GM18499 (cell line): ENCODE measurements around the gene PTPRN2.
"Not testable (repeated sequence)": the region's sequence is repeated elsewhere in the genome, so short reads cannot be mapped to it uniquely, and the experiment has no call there.

ENCODE experiments used
- ATAC-seq: cut with Tn5 transposase; IDR thresholded peaks from one replicate; pipeline ENCODE4 v1.9.1; 2021; ENCODE audit warnings: moderate number of reproducible peaks; ENCODE audit not compliant: insufficient read depth, unreplicated experiment

PTPRN2 gene

DNA sequence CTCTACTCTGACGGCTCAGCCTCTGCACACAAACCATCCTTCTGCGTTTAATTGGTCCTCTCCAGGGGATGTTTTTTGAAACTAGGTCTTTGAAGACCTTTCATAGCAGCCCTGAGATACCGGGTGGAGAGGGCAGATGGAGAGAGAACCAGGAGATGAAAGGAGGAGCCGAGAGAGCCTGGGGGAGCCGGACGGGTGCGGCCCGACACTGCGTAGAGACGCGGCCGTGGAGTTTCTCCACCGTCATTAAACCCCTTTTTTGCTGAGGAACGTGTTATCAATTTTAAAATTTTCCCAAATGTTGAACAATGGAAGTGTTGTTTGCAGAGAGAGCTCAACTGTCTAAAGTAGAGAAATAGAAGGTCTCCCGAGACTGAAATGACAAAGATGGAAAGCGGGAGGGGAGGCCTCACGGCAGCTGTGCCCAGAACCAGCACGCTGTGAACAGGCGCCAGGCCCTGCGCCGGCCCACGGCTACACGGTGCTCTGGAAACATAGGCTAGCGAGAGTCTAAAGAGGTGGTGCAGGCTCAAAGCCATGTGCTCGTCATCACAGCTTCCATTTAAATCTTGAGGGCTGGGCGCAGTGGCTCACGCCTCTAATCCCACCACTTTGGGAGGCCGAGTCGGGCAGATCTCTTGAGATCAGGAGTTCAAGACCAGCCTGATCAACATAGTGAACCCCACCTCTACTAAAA, 307.0 kb downstream of the PTPRN2 start:
- ATAC-seq: no peak

DNA sequence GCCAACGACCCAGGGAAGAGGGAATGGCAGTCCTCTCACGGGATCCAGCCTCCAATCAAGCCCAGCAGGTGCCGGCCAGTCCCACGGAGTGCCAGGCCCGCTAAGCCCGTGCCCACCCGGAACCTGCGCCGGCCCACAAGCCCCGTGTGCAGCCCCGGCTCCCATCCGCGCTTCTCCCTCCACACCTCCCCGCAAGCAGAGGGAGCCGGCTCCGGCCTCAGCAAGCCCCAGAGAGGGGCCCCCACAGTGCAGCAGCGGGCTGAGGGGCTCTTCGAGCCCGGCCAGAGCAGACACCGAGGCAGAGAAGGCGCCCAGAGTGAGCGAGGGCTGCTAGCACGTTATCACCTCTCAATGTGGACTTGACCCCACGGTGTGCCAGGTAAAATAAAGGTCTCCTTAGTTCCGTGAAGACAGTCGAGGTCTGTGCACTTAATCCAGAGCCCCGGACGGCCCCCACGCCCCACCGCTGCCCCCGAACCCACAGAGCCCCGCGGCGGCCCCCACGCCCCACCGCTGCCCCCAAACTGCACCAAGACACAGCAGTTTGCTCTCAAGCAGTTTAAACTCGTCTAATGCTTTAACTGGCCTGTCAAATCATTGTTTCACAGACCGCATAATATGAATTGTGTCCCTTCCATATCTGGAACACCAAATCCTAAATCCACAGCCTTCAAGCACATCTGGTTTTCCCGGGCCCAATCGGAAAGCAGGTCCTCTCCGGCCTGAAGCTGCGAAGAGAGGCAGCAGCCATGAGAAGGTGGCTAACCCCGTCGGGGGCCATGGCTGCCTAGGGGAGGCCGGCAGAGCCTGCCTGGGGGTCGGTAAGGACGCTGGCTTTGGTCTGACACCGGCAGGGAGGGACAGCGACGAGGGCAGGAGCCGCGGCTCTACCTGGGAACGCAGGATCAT, 307.8 kb downstream of the PTPRN2 start:
- no peak for ATAC-seq

DNA sequence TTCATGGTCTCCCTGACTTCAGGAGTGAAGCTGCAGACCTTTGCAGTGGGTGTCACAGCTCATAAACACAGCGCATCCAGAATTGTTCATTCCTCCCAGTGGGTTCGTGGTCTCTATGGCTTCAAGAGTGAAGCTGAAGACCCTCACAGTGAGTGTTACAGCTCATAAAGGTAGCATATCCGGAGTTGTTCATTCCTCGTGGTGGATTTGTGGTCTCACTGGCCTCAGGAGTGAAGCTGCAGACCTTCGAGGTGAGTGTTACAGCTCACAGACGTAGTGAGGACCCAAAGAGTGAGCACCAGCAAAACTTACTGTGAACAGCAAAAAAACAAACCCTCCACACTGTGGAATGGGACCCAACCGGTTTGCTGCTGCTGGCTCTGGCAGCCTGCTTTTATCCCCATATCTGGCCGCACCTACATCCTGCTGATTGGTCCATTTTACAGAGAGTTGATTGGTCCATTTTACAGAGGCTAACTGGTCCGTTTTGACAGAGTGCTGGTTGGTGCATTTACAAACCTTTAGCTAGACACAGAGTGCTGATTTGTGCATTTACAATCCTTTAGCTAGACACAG, 308.8 kb downstream of the PTPRN2 start:
- no peak for ATAC-seq

DNA sequence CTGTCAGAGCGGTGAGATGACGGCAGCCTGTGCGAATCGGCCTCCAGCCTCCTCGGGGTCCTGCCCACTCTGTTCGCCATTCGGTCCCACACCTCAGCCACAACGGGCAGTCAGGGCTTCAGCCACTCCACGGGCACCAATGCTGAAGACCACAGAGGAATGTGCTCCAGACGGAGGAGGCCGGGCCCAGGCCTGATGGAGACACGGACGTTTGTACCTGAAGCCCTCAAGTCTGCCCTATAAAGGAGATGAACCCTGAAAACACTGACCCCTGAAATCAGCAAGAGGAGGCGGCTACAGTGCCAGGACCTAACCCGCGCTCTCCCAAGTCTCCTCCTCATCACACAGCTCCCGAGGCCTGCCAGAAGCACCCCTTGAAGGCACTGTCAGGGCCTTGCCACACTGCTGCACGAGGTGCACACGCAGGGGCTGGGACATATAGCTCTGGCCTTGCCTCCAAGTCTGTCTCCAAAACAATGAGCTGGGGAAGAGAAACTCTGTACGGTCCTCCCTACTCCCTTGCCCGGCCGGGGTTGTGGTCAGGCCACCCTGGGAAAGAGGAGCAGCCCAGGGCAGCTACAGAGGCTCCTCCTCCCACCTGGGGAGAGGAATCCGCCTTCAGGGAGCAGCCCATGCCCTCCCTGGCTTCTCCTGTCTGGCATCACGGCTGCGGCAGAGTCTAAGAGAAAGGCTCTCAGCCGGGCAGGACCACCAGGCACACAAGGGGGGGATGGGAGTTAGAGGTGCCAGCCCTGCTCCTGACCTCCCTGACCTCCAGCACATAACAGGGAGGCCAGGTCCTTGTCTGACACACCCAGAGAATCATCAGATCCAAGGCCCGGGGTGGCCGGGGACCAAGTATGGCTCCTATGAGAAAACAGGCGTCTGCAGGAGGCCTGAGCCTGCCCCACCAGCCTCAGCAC, 310.1 kb downstream of the PTPRN2 start:
- no peak for ATAC-seq

GRCh38 chr7:158276414-158277218, 311.0 kb downstream of the PTPRN2 start:
- no peak for ATAC-seq

GRCh38 chr7:158275711-158276413, 311.8 kb downstream of the PTPRN2 start:
- no peak for ATAC-seq

DNA sequence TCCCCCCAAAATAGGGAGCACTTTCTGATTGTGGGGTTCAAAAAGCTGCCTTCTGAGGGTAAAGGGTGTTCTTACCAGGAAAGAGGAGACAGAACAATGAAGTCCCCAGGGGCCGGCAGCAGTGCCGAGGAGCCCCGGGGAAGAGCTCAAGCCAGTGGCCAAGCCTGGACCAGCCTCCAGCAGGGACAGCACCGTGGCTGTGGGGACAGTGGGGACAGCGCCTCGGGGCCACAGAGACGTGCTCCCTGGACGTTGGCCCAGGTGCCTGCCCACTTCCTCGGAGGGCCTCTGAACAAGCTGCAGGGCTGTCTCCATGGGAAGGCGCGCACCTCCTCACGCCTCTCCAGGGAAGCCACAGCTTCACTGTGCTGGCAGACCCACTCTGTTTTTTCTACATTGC, 312.6 kb downstream of the PTPRN2 start:
- ATAC-seq: no peak

DNA sequence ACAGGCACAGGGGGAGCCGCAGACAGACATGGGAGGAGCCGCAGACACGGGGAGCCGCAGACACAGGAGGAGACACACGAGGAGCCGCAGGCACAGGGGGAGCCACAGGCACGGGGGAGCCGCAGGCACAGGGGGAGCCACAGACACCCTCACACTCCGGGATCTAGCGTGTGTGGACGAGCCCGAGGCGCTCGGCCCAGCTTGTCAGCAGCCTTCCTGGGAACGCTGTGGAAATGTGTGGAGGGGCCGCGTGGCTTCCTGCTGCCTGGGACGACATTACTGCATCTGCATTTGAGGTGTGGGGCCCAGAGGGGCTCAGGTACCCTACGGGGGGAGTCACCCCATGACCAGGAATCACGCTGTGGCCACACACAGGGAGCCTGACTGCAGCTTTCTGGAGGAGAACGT, 313.2 kb downstream of the PTPRN2 start:
- no peak for ATAC-seq

DNA sequence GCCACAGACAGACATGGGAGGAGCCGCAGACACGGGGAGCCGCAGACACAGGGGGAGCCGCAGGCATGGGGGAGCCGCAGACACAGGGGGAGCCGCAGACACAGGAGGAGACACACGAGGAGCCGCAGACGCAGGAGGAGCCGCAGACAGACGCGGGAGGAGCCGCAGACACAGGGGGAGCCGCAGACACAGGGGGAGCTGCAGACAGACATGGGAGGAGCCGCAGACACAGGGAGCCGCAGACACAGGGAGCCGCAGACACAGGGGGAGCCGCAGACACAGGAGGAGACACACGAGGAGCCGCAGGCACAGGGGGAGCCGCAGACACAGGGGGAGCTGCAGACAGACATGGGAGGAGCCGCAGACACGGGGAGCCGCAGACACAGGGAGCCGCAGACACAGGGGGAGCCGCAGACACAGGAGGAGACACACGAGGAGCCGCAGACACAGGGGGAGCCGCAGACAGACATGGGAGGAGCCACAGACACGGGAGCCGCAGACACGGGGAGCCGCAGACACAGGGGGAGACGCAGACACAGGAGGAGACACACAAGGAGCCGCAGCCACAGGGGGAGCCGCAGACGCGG, 313.8 kb downstream of the PTPRN2 start:
- not testable (repeated sequence) for ATAC-seq

DNA sequence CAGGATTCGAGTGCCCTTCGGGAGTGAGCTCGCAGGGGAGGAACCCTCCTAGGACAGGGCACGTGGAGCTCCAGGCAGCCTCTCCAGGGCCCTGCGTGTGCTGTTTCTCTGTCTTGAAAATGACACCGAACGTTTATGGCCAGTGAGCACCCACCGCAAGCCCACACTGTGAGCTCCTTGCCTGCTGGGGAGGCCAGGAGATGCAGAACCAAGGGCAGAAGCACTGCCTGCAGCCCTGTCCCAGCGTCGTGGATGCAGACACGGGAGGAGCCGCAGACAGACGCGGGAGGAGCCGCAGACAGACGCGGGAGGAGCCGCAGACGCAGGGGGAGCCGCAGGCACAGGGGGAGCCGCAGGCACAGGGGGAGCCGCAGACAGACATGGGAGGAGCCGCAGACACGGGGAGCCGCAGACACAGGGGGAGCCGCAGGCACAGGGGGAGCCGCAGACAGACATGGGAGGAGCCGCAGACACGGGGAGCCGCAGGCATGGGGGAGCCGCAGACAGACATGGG, 314.4 kb downstream of the PTPRN2 start:
- no peak for ATAC-seq

- no peak for ATAC-seq
Observed at GRCh38 chr7:158272509-158273137, 315.0 kb downstream of the PTPRN2 start.

DNA sequence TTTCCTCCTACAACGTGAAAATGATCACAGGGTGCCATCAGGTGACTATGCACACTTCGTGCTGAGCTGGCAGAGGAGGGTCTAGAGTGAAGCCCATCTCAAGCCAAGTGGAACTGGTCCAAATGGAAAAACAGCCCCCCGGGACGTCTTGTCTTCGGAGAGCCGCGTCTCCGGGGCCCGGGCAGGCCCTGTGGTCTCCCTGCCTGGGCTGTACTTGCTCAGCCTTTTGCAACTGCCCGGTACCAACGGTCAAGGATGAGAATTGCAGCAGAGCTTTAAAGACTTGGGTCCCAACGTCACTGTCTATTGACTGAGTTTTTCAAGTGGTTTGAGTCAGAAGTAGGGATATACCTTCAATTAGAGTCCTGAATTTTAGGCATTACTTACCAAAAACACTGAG, 315.5 kb downstream of the PTPRN2 start:
- ATAC-seq: no peak

- no peak for ATAC-seq
Observed at GRCh38 chr7:158271646-158272045, 316.0 kb downstream of the PTPRN2 start.

DNA sequence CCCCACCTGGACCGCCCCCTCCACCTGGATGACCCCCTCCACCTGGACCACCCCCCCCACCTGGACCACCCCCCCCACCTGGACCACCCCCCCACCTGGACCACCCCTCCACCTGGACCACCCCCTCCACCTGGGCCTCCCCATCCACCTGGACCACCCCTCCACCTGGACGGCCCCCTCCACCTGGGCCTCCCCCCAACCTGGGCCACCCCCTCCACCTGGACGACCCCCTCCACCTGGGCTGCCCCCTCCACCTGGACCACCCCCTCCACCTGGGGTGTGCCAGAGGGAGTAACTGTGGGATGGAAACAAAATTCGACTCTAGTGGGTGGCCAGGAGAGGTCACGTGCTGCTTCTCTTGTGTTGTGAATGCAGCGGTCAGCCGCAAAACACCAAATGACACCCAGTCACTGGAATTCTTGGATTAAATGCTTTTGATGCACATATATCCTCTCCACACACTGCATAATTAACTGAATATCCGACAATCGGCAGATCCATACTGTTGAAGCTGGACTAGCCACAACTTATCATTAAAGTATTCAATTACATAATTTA, 316.7 kb downstream of the PTPRN2 start:
- ATAC-seq: no peak

GRCh38 chr7:158270106-158270775, 317.4 kb downstream of the PTPRN2 start:
- no peak for ATAC-seq

- no peak for ATAC-seq
Observed at GRCh38 chr7:158268816-158269535, 318.6 kb downstream of the PTPRN2 start.
